Body of pancreas (tissue), 4 donors: ENCODE measurements around the gene PXDN. TPM values are rescaled to one million over a fixed set of nuclear protein-coding genes. Genes with fewer than 3 reads are reported as not detected.

Experiments used
- ATAC-seq: fragments of 150-250 bp; one replicate; pipeline ENCODE4 v1.9.1; 2016
- DNase-seq, 4 donors: peaks; one replicate each; pipeline ENCODE4 v3.0.0-alpha.2; 2019
- H3K27ac ChIP-seq, 4 donors: fragments of 200-600 bp; sonication (generic); 1 replicate in 3 of 4; 2 replicates in 1 of 4; pipeline versions ENCODE4 v1.5.1 to v1.6.1; 2016 to 2019; ENCODE audit warnings: mild to moderate bottlenecking in 1 of 4, mixed read lengths in 1 of 4, moderate library complexity in 1 of 4
- H3K27me3 ChIP-seq, 2 donors: fragments of 200-600 bp; sonication (generic); one replicate each; pipeline ENCODE4 v1.6.0; 2016; ENCODE audit warnings: mild to moderate bottlenecking in 1 of 2
- H3K36me3 ChIP-seq, 2 donors: fragments of 200-600 bp; sonication (generic); replicated peaks in 1 of 2; 2 replicates each; pipeline ENCODE4 v1.5.1; 2016; ENCODE audit warnings: low read depth in 2 of 2; ENCODE audit not compliant: insufficient read depth in 1 of 2
- H3K4me1 ChIP-seq: fragments of 200-600 bp; sonication (generic); one replicate; pipeline ENCODE4 v1.6.0; 2016
- H3K4me3 ChIP-seq, 2 donors: fragments of 200-600 bp; sonication (generic); 1 replicate in 1 of 2; 2 replicates in 1 of 2; pipeline ENCODE4 v1.5.1; 2016 to 2019
- H3K9me3 ChIP-seq, 3 donors: fragments of 200-600 bp; sonication (generic); 1 replicate in 2 of 3; 2 replicates in 1 of 3; pipeline ENCODE4 v1.5.1; 2016
- POLR2A ChIP-seq, 3 donors: fragments of 450-650 bp; IDR thresholded peaks; one replicate each; pipeline ENCODE4 v1.6.1; 2016; ENCODE audit warnings: antibody characterized with exemption in 3 of 3, mild to moderate bottlenecking in 2 of 3
- WGBS, 2 donors: methylation state at CpG; one replicate each; pipeline ENCODE4 v1.1.5; 2017; 5-methylcytosine and 5-hydroxymethylcytosine counted together
- intact Hi-C: fragments of 100-400 bp; cut with DNase I; formaldehyde crosslinking; loops from one replicate; pipeline ENCODE4 v1.15.1; 2023
- total RNA-seq, 2 donors: library from RNA; depleted of rRNA; stranded (reverse); fragments of >200 nt; gene quantifications; one replicate each; pipeline ENCODE4 v1.1.0, GENCODE V29; 2016
- TF ChIP-seq, protein P1 (sequence below), 7 experiments: fragments of 450-650 bp in 4 of 7; fragments of 200-600 bp in 3 of 7; sonication (generic) in 3 of 7; IDR thresholded peaks; one replicate each; pipeline ENCODE4 v1.5.1; 2016 to 2019; ENCODE audit warnings: antibody characterized with exemption in 7 of 7

Gene PXDN
- total RNA-seq, 2 donors from 2014 or later, result 7.0 to 41.9 TPM

DNA sequence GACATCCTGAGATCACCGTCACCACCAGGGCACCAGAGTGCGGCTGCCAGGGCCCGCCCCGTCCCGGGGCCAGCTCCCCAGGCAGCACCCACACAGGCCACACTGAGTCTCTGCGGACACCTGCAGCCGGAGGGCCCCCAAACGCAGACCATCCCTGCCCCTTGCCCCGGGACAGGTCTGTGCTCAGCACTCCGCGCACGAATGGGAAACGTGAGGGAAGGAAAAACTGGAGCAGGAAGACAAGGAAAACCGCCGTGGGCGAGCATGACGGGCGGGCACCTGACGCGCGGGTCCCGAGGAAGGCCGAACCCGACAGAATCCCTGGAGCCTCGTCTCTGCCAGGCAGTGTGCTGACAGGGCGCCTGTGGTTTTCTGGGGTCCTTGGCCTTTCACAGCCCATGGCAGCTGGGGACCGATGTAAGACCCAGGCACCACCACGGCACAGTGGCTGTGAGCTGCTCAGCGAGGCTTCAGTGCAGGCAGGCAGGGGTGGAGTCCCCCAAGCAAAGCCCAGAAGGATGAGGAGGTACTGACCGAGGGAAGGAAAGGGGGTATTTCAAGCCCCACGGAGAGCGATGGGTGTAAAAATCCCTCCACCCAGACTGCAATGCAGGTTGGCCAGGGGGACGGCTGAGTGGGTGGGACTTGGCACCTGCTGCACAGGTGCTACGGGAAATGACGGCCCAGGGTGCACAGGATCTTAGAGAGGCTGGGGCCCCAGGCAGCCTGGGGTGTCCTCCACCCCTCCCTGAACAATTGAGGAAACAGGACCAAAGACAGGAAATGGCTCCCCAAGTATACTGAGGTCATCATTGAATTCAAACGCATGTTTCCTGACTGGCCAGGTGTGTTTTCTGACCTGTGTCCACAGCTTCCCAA, 59.0 kb downstream of the PXDN start:
- 80 to 84% methylated on average over 34 to 36 of the region's 36 CpGs for WGBS, 2 donors
- ATAC-seq (no peak), DNase-seq (no peak)
- TF ChIP-seq, protein P1, sequence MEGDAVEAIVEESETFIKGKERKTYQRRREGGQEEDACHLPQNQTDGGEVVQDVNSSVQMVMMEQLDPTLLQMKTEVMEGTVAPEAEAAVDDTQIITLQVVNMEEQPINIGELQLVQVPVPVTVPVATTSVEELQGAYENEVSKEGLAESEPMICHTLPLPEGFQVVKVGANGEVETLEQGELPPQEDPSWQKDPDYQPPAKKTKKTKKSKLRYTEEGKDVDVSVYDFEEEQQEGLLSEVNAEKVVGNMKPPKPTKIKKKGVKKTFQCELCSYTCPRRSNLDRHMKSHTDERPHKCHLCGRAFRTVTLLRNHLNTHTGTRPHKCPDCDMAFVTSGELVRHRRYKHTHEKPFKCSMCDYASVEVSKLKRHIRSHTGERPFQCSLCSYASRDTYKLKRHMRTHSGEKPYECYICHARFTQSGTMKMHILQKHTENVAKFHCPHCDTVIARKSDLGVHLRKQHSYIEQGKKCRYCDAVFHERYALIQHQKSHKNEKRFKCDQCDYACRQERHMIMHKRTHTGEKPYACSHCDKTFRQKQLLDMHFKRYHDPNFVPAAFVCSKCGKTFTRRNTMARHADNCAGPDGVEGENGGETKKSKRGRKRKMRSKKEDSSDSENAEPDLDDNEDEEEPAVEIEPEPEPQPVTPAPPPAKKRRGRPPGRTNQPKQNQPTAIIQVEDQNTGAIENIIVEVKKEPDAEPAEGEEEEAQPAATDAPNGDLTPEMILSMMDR (IDR thresholded peaks at IDR 0.05), result no peak
- TF ChIP-seq POLR2A (IDR thresholded peaks at IDR 0.05), result no peak
- Histone ChIP-seq H3K27ac (no peak overlapping the region), H3K36me3 (no peaks in the 10 kb centered on the region), H3K27me3 (no peaks in the 10 kb centered on the region), H3K4me3 (no peak overlapping the region), H3K4me1 (no peaks in the 10 kb centered on the region), H3K9me3 (no peaks in the 10 kb centered on the region)
- intact Hi-C loops, result no loop called here

DNA sequence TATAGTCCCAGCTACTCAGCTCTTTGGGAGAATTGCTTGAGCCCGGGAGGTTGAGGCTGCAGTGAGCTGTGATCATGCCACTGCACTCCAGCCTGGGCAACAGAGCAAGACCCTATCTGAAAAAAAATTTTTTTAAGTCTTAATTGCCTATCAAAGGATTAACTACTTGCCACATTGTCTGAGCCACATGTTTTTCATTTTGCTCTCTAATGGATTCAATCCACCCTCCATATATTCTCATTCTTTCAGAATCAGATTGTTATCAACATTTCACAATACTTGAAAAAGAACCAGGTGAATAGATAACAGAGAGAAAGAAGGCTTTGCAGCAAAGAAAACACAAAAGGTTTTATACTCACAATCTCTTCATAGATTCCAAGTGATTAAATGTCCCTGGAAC, 61.0 kb downstream of the PXDN start:
- DNase-seq, result no peak
- no peaks in the 10 kb centered on the region for H3K27me3 ChIP-seq
- H3K4me3 ChIP-seq, result no peak overlapping the region
- WGBS, 2 donors, result 86 to 95% methylated on average over 1 of the region's 1 CpG
- H3K36me3 ChIP-seq, result no peaks in the 10 kb centered on the region
- no peaks in the 10 kb centered on the region for H3K4me1 ChIP-seq
- intact Hi-C loops, result no loop called here
- TF ChIP-seq, protein P1 (IDR thresholded peaks at IDR 0.05), result no peak
- no peak for TF ChIP-seq POLR2A (IDR thresholded peaks at IDR 0.05)
- H3K9me3 ChIP-seq, result no peaks in the 10 kb centered on the region
- no peak overlapping the region for H3K27ac ChIP-seq
- ATAC-seq, result no peak

DNA sequence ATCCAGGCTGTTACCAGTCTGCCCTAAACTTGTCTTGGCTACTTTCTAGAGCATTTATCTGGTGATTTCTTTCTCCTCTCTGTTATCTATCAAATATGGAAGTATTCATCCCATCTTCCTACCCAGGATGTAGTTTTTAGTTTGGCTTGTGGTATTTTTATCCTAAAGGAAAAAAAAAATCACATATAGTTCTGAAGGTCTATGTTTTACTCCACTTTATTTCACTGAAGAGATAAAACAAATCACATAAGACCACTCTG, 62.2 kb downstream of the PXDN start:
- H3K4me1 ChIP-seq, result no peaks in the 10 kb centered on the region
- no peak overlapping the region for H3K27ac ChIP-seq
- DNase-seq (no peak), ATAC-seq (no peak)
- TF ChIP-seq POLR2A (IDR thresholded peaks at IDR 0.05), result no peak
- TF ChIP-seq, protein P1 (IDR thresholded peaks at IDR 0.05), result no peak
- no peaks in the 10 kb centered on the region for H3K36me3 ChIP-seq
- intact Hi-C loops, result no loop called here
- H3K9me3 ChIP-seq, result no peaks in the 10 kb centered on the region
- no peak overlapping the region for H3K4me3 ChIP-seq
- H3K27me3 ChIP-seq, result no peaks in the 10 kb centered on the region

DNA sequence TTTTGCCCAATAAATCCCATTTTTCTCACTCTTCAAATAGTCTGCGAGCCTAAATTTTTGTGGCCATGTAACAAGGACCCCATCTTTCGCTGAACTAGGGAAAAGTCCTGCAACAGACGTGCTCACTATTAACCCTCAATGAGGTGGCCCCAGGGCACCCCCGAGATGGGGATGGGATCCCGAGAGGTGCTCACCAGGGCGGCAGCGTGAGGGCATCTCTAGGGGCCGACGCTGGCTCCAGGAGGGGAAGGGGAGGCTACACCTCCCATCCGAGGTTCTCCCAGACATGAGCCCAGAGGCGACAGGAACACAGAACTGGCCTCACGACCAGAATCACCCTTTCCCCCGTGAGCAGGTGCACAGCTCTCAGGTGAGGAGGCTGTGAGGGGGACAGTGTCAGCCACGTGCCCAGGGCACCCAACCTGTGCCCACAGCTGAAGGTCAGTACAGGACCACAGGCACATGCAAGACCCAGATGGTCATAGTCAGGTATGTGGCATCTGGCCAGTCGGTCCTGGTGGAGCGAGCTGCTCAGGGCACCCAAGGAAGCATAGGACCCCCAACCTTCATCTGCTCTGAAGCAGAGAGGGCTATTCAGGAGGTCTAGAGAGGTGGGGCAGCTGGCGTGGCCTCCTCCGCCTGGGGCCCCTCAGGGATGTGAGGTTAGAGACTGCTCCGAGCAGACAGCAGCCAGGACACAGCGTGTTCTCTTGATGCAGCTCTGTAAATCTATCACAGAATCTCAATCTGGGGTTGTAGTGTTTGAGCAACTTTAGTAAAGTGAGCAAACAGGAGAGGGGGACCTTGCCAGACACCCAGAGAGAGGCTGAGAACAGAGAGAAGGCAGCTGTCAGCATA, 62.8 kb downstream of the PXDN start:
- Histone ChIP-seq H3K27ac (no peak overlapping the region), H3K4me1 (no peaks in the 10 kb centered on the region), H3K9me3 (no peaks in the 10 kb centered on the region), H3K4me3 (no peak overlapping the region), H3K36me3 (no peaks in the 10 kb centered on the region), H3K27me3 (no peaks in the 10 kb centered on the region)
- ATAC-seq (no peak), DNase-seq (no peak)
- intact Hi-C loops, result no loop called here
- WGBS, 2 donors, result 69 to 78% methylated on average over 16 to 20 of the region's 20 CpGs
- TF ChIP-seq, protein P1 (IDR thresholded peaks at IDR 0.05), result no peak
- TF ChIP-seq POLR2A (IDR thresholded peaks at IDR 0.05), result no peak
